Measurements from ENCODE around the gene TBC1D9B. TPM values are rescaled to one million over a fixed set of nuclear protein-coding genes. Genes with fewer than 3 reads are reported as not detected.
A peak's percentile ranks its signal among the peaks of the same experiment; 100 is the strongest.
"Not testable (repeated sequence)": the region's sequence is repeated elsewhere in the genome, so short reads cannot be mapped to it uniquely, and the experiment has no call there.

Gene TBC1D9B
- total RNA-seq, 1 experiment from 2014 or later = 66.0 TPM

GRCh38 chr5:179872055-179872827, 35.5 kb downstream of the TBC1D9B start:
- no peak for DNase-seq
- Histone ChIP-seq H3K9ac (ENCODE audit: low read length) (no peak overlapping the region), H3K27ac (ENCODE audit: low read length) (no peak overlapping the region), H3K9me2 (replicated peaks; ENCODE audit: insufficient read depth, low read length) (no peaks in the 10 kb centered on the region), H3K4me2 (ENCODE audit: low read depth, low read length, poor library complexity, severe bottlenecking) (no peak overlapping the region), H3K4me3 (ENCODE audit: low read length) (no peak overlapping the region), H4K20me1 (ENCODE audit: insufficient read depth, low read depth, low read length) (no peaks in the 10 kb centered on the region), H3K9me3 (ENCODE audit: low read length) (no peaks in the 10 kb centered on the region), H3K27me3 (ENCODE audit: low read length) (no peaks in the 10 kb centered on the region), H2AFZ (ENCODE audit: low read length) (no peak overlapping the region), H3K36me3 (ENCODE audit: insufficient read depth, low read length) (peaks cover 11% of the 10 kb centered on the region; the same call in 1 of the 2 replicates), H3K4me1 (ENCODE audit: low read length) (no peaks in the 10 kb centered on the region), H3K79me2 (ENCODE audit: low read length) (no peaks in the 10 kb centered on the region)

GRCh38 chr5:179871533-179871932, 36.2 kb downstream of the TBC1D9B start:
- H3K4me3 ChIP-seq (ENCODE audit: low read length); DNase-seq; H3K9me3 ChIP-seq (ENCODE audit: low read length); H3K79me2 ChIP-seq (ENCODE audit: low read length); H3K9ac ChIP-seq (ENCODE audit: low read length); H3K27me3 ChIP-seq (ENCODE audit: low read length); H3K27ac ChIP-seq (ENCODE audit: low read length); H4K20me1 ChIP-seq (ENCODE audit: insufficient read depth, low read depth, low read length); H2AFZ ChIP-seq (ENCODE audit: low read length); H3K4me1 ChIP-seq (ENCODE audit: low read length); H3K4me2 ChIP-seq (ENCODE audit: low read depth, low read length, poor library complexity, severe bottlenecking); H3K9me2 ChIP-seq (replicated peaks; ENCODE audit: insufficient read depth, low read length): not testable (repeated sequence)
- peaks cover 11% of the 10 kb centered on the region; the same call in 1 of the 2 replicates for H3K36me3 ChIP-seq (ENCODE audit: insufficient read depth, low read length)

- H3K9ac ChIP-seq (ENCODE audit: low read length) = no peak overlapping the region
These were observed 36.7 kb downstream of the TBC1D9B start for GRCh38 chr5:179870952-179871351.

DNA sequence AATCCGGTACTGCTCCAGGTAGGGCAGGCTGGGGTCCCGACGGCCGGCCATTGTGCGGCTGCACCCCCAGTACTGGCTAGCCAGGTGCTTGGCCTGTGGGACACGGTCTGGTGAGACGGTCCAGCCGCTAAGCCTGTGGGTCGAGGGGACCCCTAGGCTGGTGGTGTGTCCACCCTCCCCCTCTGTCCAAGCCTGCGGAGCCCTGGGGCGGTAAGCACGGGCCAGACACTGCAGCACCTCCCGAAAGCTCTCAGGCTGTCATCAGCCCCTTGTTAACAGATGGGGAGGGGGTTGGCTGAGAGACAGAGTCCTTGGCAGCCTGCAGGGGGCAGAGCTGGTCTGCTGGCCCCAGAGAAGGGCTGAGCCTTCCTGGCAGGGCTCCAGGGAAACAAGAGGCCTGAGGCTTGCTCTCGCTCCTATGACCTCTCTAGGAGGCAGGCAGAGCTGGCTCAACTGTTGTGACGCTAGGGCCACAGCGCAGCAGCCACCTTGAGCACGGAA, 37.2 kb downstream of the TBC1D9B start:
- DNase-seq = peak; percentile 80
- Histone ChIP-seq H3K9me2 (replicated peaks; ENCODE audit: insufficient read depth, low read length) (no peaks in the 10 kb centered on the region), H3K79me2 (ENCODE audit: low read length) (no peaks in the 10 kb centered on the region), H3K4me2 (ENCODE audit: low read depth, low read length, poor library complexity, severe bottlenecking) (no peak overlapping the region), H3K9ac (ENCODE audit: low read length) (no peak overlapping the region), H4K20me1 (ENCODE audit: insufficient read depth, low read depth, low read length) (no peaks in the 10 kb centered on the region), H3K27me3 (ENCODE audit: low read length) (no peaks in the 10 kb centered on the region), H3K9me3 (ENCODE audit: low read length) (no peaks in the 10 kb centered on the region), H3K27ac (ENCODE audit: low read length) (no peak overlapping the region), H3K4me3 (ENCODE audit: low read length) (no peak overlapping the region), H3K36me3 (ENCODE audit: insufficient read depth, low read length) (peaks cover 11% of the 10 kb centered on the region; the same call in 1 of the 2 replicates), H3K4me1 (ENCODE audit: low read length) (no peaks in the 10 kb centered on the region), H2AFZ (ENCODE audit: low read length) (no peak overlapping the region)

More at GRCh38 chr5:179870952-179871351, 36.7 kb downstream of the TBC1D9B start:
- Histone ChIP-seq H3K9me3 (ENCODE audit: low read length) (no peaks in the 10 kb centered on the region), H2AFZ (ENCODE audit: low read length) (no peak overlapping the region), H3K27me3 (ENCODE audit: low read length) (no peaks in the 10 kb centered on the region), H3K9me2 (replicated peaks; ENCODE audit: insufficient read depth, low read length) (no peaks in the 10 kb centered on the region), H3K4me1 (ENCODE audit: low read length) (no peaks in the 10 kb centered on the region), H3K36me3 (ENCODE audit: insufficient read depth, low read length) (peaks cover 11% of the 10 kb centered on the region; the same call in 1 of the 2 replicates), H3K4me3 (ENCODE audit: low read length) (no peak overlapping the region), H4K20me1 (ENCODE audit: insufficient read depth, low read depth, low read length) (no peaks in the 10 kb centered on the region), H3K4me2 (ENCODE audit: low read depth, low read length, poor library complexity, severe bottlenecking) (no peak overlapping the region), H3K27ac (ENCODE audit: low read length) (no peak overlapping the region), H3K79me2 (ENCODE audit: low read length) (no peaks in the 10 kb centered on the region)
- DNase-seq = no peak

- Histone ChIP-seq H3K4me1 (ENCODE audit: low read length) (no peaks in the 10 kb centered on the region), H2AFZ (ENCODE audit: low read length) (no peak overlapping the region), H3K27me3 (ENCODE audit: low read length) (no peaks in the 10 kb centered on the region), H4K20me1 (ENCODE audit: insufficient read depth, low read depth, low read length) (no peaks in the 10 kb centered on the region), H3K9me2 (replicated peaks; ENCODE audit: insufficient read depth, low read length) (no peaks in the 10 kb centered on the region), H3K4me2 (ENCODE audit: low read depth, low read length, poor library complexity, severe bottlenecking) (no peak overlapping the region), H3K79me2 (ENCODE audit: low read length) (no peaks in the 10 kb centered on the region), H3K27ac (ENCODE audit: low read length) (no peak overlapping the region), H3K9me3 (ENCODE audit: low read length) (no peaks in the 10 kb centered on the region), H3K4me3 (ENCODE audit: low read length) (no peak overlapping the region), H3K36me3 (ENCODE audit: insufficient read depth, low read length) (peaks cover 11% of the 10 kb centered on the region; the same call in 1 of the 2 replicates), H3K9ac (ENCODE audit: low read length) (no peak overlapping the region)
- no peak for DNase-seq
These were observed 37.9 kb downstream of the TBC1D9B start for GRCh38 chr5:179869641-179870402.

DNA sequence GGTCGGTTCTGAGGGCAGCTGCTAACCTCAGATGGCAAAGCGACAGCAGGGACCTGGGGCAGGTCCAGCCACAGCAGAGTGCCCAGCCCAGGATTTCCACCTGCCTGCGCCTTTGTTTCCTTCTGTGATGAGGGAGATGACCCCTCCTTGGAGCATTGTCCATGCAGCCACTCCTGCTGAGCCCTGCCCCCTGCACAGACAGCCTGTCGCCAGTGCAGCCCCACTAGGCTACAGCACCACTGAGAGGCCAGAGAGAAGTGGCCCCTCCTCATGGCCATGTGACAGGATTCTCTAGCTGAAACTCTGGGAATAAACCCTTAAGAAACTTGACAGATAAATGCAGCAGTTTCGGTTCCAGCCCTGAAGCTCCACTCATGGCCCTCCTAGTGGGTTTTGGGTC, 38.6 kb downstream of the TBC1D9B start:
- Histone ChIP-seq H3K9me2 (replicated peaks; ENCODE audit: insufficient read depth, low read length) (no peaks in the 10 kb centered on the region), H3K4me1 (ENCODE audit: low read length) (no peaks in the 10 kb centered on the region), H4K20me1 (ENCODE audit: insufficient read depth, low read depth, low read length) (no peaks in the 10 kb centered on the region), H3K9ac (ENCODE audit: low read length) (no peak overlapping the region), H3K4me2 (ENCODE audit: low read depth, low read length, poor library complexity, severe bottlenecking) (no peak overlapping the region), H3K79me2 (ENCODE audit: low read length) (no peaks in the 10 kb centered on the region), H3K9me3 (ENCODE audit: low read length) (no peaks in the 10 kb centered on the region), H3K36me3 (ENCODE audit: insufficient read depth, low read length) (peaks cover 11% of the 10 kb centered on the region; the same call in 1 of the 2 replicates), H3K27ac (ENCODE audit: low read length) (no peak overlapping the region), H3K4me3 (ENCODE audit: low read length) (no peak overlapping the region), H3K27me3 (ENCODE audit: low read length) (no peaks in the 10 kb centered on the region), H2AFZ (ENCODE audit: low read length) (no peak overlapping the region)
- no peak for DNase-seq

GRCh38 chr5:179868541-179868940, 39.2 kb downstream of the TBC1D9B start:
- H2AFZ ChIP-seq (ENCODE audit: low read length) = no peak overlapping the region
- no peak for DNase-seq
- H3K4me3 ChIP-seq (ENCODE audit: low read length) = no peak overlapping the region
- H3K9me2 ChIP-seq (replicated peaks; ENCODE audit: insufficient read depth, low read length) = no peaks in the 10 kb centered on the region
- no peaks in the 10 kb centered on the region for H3K27me3 ChIP-seq (ENCODE audit: low read length)
- no peak overlapping the region for H3K27ac ChIP-seq (ENCODE audit: low read length)
- no peaks in the 10 kb centered on the region for H3K9me3 ChIP-seq (ENCODE audit: low read length)
- H3K4me1 ChIP-seq (ENCODE audit: low read length) = no peaks in the 10 kb centered on the region
- H3K36me3 ChIP-seq (ENCODE audit: insufficient read depth, low read length) = peaks cover 10% of the 10 kb centered on the region
- H4K20me1 ChIP-seq (ENCODE audit: insufficient read depth, low read depth, low read length) = no peaks in the 10 kb centered on the region
- H3K79me2 ChIP-seq (ENCODE audit: low read length) = no peaks in the 10 kb centered on the region
- no peak overlapping the region for H3K4me2 ChIP-seq (ENCODE audit: low read depth, low read length, poor library complexity, severe bottlenecking)
- H3K9ac ChIP-seq (ENCODE audit: low read length) = no peak overlapping the region

DNA sequence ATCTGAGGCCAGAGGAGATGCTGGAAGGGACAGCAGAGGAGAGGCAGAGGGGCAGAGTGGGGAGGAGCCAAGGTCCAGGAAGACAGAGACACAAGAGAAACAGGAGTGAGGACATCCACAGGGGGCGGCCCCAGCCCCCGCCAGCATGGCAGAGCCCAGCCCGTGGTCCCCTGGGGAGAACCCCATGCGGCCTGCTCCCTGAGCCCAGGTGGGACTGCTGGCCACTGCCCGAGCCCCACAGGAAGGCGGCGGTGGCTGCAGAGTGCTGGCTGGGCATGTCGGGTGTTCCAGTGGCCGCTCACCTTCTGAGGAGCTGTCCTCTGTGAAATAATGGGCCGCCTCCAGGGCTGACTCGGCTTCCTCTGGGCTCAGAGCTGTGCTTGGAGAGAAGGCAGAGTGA, 40.2 kb downstream of the TBC1D9B start:
- no peak for DNase-seq
- H3K9me3 ChIP-seq (ENCODE audit: low read length) = no peaks in the 10 kb centered on the region
- H3K4me1 ChIP-seq (ENCODE audit: low read length) = no peaks in the 10 kb centered on the region
- no peaks in the 10 kb centered on the region for H3K27me3 ChIP-seq (ENCODE audit: low read length)
- no peak overlapping the region for H3K27ac ChIP-seq (ENCODE audit: low read length)
- H3K36me3 ChIP-seq (ENCODE audit: insufficient read depth, low read length) = peaks cover 10% of the 10 kb centered on the region
- H3K79me2 ChIP-seq (ENCODE audit: low read length) = no peaks in the 10 kb centered on the region
- no peak overlapping the region for H3K4me2 ChIP-seq (ENCODE audit: low read depth, low read length, poor library complexity, severe bottlenecking)
- no peaks in the 10 kb centered on the region for H4K20me1 ChIP-seq (ENCODE audit: insufficient read depth, low read depth, low read length)
- H2AFZ ChIP-seq (ENCODE audit: low read length) = no peak overlapping the region
- no peak overlapping the region for H3K9ac ChIP-seq (ENCODE audit: low read length)
- H3K9me2 ChIP-seq (replicated peaks; ENCODE audit: insufficient read depth, low read length) = no peaks in the 10 kb centered on the region
- no peak overlapping the region for H3K4me3 ChIP-seq (ENCODE audit: low read length)

Measured in Karpas-422 (cell line).